ENCODE results near the gene LHFPL2. TPM values are rescaled to one million over a fixed set of nuclear protein-coding genes. Genes with fewer than 3 reads are reported as not detected.
A peak's percentile ranks its signal among the peaks of the same experiment; 100 is the strongest.

Gene LHFPL2
- total and polyA plus RNA-seq, 2 of the 4 experiments (the other 2 are of a cell fraction) = 6.5 to 11.3 TPM

GRCh38 chr5:78569441-78569840 is 79.1 kb downstream of the LHFPL2 start:
- H3K9me1 ChIP-seq (ENCODE audit: insufficient read depth, low read length) = peaks cover 15% of the 10 kb centered on the region
- H3K9me3 ChIP-seq (ENCODE audit: control insufficient read depth, insufficient read depth, low read length) = no peaks in the 10 kb centered on the region
- H2BK20ac ChIP-seq (ENCODE audit: low read depth, low read length) = no peak overlapping the region
- no peak for TF ChIP-seq MAFK (IDR thresholded peaks at IDR 0.05; ENCODE audit: low read depth, low read length)
- no peak for TF ChIP-seq POLR2A (IDR thresholded peaks at IDR 0.05; ENCODE audit: low read depth, low read length)
- no peak for TF ChIP-seq RAD21 (IDR thresholded peaks at IDR 0.05; ENCODE audit: low read length)
- no peak for TF ChIP-seq ELK1 (IDR thresholded peaks at IDR 0.05; ENCODE audit: borderline replicate concordance, low read depth, low read length)
- no peak for TF ChIP-seq CEBPB (IDR thresholded peaks at IDR 0.05; ENCODE audit: low read depth, low read length)
- TF ChIP-seq SMC3 (IDR thresholded peaks at IDR 0.05; ENCODE audit: low read depth, low read length) = no peak
- H2BK15ac ChIP-seq (ENCODE audit: low read depth, low read length) = no peak overlapping the region
- no peaks in the 10 kb centered on the region for H3K27me3 ChIP-seq (ENCODE audit: control insufficient read depth, insufficient read depth, low read length)
- H3K4me2 ChIP-seq (ENCODE audit: low read depth, low read length) = peak overlapping the region; percentile 53; the same call in 1 of the 2 replicates
- intact Hi-C loops (cut with micrococcal nuclease) (no loop called here), in situ Hi-C loops (cut with MboI; ENCODE audit: low sequenced_read_pairs) (no loop called here), dilution Hi-C loops (cut with HindIII; ENCODE audit: low sequenced_read_pairs, unreplicated experiment) (no loop called here)
- ATAC-seq (ENCODE audit: low read depth) (peak; percentile 67), DNase-seq (peak; percentile 87)
- H3K14ac ChIP-seq (replicated peaks; ENCODE audit: low read depth, low read length) = no peak overlapping the region
- no peak overlapping the region for H3K4ac ChIP-seq (ENCODE audit: low read depth, low read length)
- no peak overlapping the region for H2AK5ac ChIP-seq (ENCODE audit: low read depth, low read length)
- no peak overlapping the region for H2BK5ac ChIP-seq (ENCODE audit: low read depth, low read length, poor library complexity, severe bottlenecking)
- no peak overlapping the region for H2BK120ac ChIP-seq (ENCODE audit: low read depth, low read length)
- H3K79me1 ChIP-seq (ENCODE audit: low read depth in 1 of 2, low read length in 2 of 2) = peaks cover 42 to 65% of the 10 kb centered on the region in 2 experiments
- H4K5ac ChIP-seq (ENCODE audit: low read depth, low read length) = no peak overlapping the region
- H3K4me1 ChIP-seq (ENCODE audit: control insufficient read depth, insufficient read depth, low read length) = peaks cover 13% of the 10 kb centered on the region
- H3K18ac ChIP-seq (ENCODE audit: low read depth, low read length) = no peak overlapping the region
- H3K9ac ChIP-seq (ENCODE audit: low read depth, low read length) = no peak overlapping the region
- no peaks in the 10 kb centered on the region for H3K36me3 ChIP-seq (ENCODE audit: control insufficient read depth, insufficient read depth, low read length)
- no TSS peak for BruUV-seq (replicated peaks)
- no peak overlapping the region for H4K91ac ChIP-seq (ENCODE audit: insufficient read depth, low read depth, low read length)
- no peak overlapping the region for H3K4me3 ChIP-seq (ENCODE audit: insufficient read depth, low read depth, low read length)
- H4K8ac ChIP-seq (ENCODE audit: low read depth in 2 of 2, low read length in 2 of 2) = no peak overlapping the region; a peak in 1 of 4 replicates
- 37% methylated on average over 2 of the region's 10 CpGs; no CpG with 5 or more reads in 1 of the 2 experiments for WGBS, 2 experiments (ENCODE audit: extremely low coverage in 2 of 2, insufficient read length in 1 of 2)
- ChIA-PET POLR2A (ENCODE audit: unreplicated experiment) (no interaction called here), CTCF (interaction anchor here (0.6 kb wide), 1 partner anchor 72 kb away, joined by 4 read pairs; no protein-coding TSS in a partner anchor)
- no peak overlapping the region for H2AK9ac ChIP-seq (replicated peaks; ENCODE audit: low read depth, low read length, poor library complexity)
- no peak overlapping the region for H3K27ac ChIP-seq (ENCODE audit: insufficient read depth, low read length)
- H2AFZ ChIP-seq (replicated peaks; ENCODE audit: low read length, poor library complexity) = peak overlapping the region; percentile 56
- peaks cover 28% of the 10 kb centered on the region; the same call in 1 of the 2 replicates for H4K20me1 ChIP-seq (ENCODE audit: insufficient read depth, low read length)
- H3K23ac ChIP-seq (ENCODE audit: low read depth, low read length) = 0 out of 2 replicates have a peak overlapping the region, but pooled peaks have one; percentile 17
- H3K56ac ChIP-seq (ENCODE audit: extremely low read depth, insufficient read depth, low read length) = no peak overlapping the region

All from IMR-90 (cell line).